ENCODE data around the gene UNC45A. TPM values are rescaled to one million over a fixed set of nuclear protein-coding genes. Genes with fewer than 3 reads are reported as not detected.
"Not testable (repeated sequence)": the region's sequence is repeated elsewhere in the genome, so short reads cannot be mapped to it uniquely, and the experiment has no call there.

Gene UNC45A
- total and polyA plus RNA-seq, 10 donors = 32.2 to 59.5 (median 42.3) TPM

- Histone ChIP-seq H3K4me1 (peaks cover 0 to 46% (median 10%) of the 10 kb centered on the region in 6 donors), H3K36me3 (peaks cover 7 to 96% (median 81%) of the 10 kb centered on the region in 6 donors), H3K4me3 (no peak overlapping the region), H3K9me3 (no peaks in the 10 kb centered on the region), H3K27me3 (replicated peaks in 1 of 7) (no peaks in the 10 kb centered on the region), H3K27ac (no peak overlapping the region)
- 93 to 98% (median 95%) methylated on average over 6 of the region's 6 CpGs for WGBS, 5 donors
- intact Hi-C loops (cut with DNase I; ENCODE audit: low total_unique reads) = no loop called here
- peak; percentile 20 for DNase-seq
- no peak for TF ChIP-seq POLR2AphosphoS5 (IDR thresholded peaks at IDR 0.05)
- TF ChIP-seq, protein P1, sequence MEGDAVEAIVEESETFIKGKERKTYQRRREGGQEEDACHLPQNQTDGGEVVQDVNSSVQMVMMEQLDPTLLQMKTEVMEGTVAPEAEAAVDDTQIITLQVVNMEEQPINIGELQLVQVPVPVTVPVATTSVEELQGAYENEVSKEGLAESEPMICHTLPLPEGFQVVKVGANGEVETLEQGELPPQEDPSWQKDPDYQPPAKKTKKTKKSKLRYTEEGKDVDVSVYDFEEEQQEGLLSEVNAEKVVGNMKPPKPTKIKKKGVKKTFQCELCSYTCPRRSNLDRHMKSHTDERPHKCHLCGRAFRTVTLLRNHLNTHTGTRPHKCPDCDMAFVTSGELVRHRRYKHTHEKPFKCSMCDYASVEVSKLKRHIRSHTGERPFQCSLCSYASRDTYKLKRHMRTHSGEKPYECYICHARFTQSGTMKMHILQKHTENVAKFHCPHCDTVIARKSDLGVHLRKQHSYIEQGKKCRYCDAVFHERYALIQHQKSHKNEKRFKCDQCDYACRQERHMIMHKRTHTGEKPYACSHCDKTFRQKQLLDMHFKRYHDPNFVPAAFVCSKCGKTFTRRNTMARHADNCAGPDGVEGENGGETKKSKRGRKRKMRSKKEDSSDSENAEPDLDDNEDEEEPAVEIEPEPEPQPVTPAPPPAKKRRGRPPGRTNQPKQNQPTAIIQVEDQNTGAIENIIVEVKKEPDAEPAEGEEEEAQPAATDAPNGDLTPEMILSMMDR (IDR thresholded peaks at IDR 0.05 in 8 of 11, conservative IDR thresholded peaks at IDR 0.05 in 3 of 11) = no peak
- no peak for TF ChIP-seq POLR2A (IDR thresholded peaks at IDR 0.05)
Observed at GRCh38 chr15:90918835-90919234, 16.2 kb upstream of the UNC45A start.

- TF ChIP-seq, protein P1 (IDR thresholded peaks at IDR 0.05 in 8 of 11, conservative IDR thresholded peaks at IDR 0.05 in 3 of 11) = no peak
- TF ChIP-seq POLR2AphosphoS5 (IDR thresholded peaks at IDR 0.05) = no peak
- TF ChIP-seq POLR2A (IDR thresholded peaks at IDR 0.05) = no peak
- Histone ChIP-seq H3K9me3 (no peaks in the 10 kb centered on the region), H3K4me1 (peaks cover 0 to 15% (median 0%) of the 10 kb centered on the region in 6 donors), H3K36me3 (peaks cover 6 to 76% (median 51%) of the 10 kb centered on the region in 6 donors), H3K27ac (no peak overlapping the region), H3K27me3 (replicated peaks in 1 of 7) (no peaks in the 10 kb centered on the region), H3K4me3 (no peak overlapping the region)
- 86 to 94% (median 87%) methylated on average over 4 of the region's 4 CpGs for WGBS, 5 donors
- intact Hi-C loops (cut with DNase I; ENCODE audit: low total_unique reads) = no loop called here
- no peak for DNase-seq
Observed at GRCh38 chr15:90921887-90922286, 13.2 kb upstream of the UNC45A start.

GRCh38 chr15:90922712-90923322 lies 12.3 kb upstream of the UNC45A start:
- H3K4me1 ChIP-seq; DNase-seq; H3K27me3 ChIP-seq (replicated peaks in 1 of 7); intact Hi-C loops (cut with DNase I; ENCODE audit: low total_unique reads); H3K4me3 ChIP-seq; H3K9me3 ChIP-seq: not testable (repeated sequence)
- WGBS, 5 donors = 86 to 94% (median 89%) methylated on average over 7 of the region's 7 CpGs
- peaks cover 6 to 67% (median 42%) of the 10 kb centered on the region in 6 donors for H3K36me3 ChIP-seq
- H3K27ac ChIP-seq = peak overlapping the region in 1 of 8 donors; percentile 16

- WGBS, 5 donors = 71 to 81% (median 77%) methylated on average over 5 of the region's 5 CpGs
- Histone ChIP-seq H3K27me3 (replicated peaks in 1 of 7) (no peaks in the 10 kb centered on the region), H3K4me3 (no peak overlapping the region), H3K4me1 (peaks cover 0 to 21% (median 13%) of the 10 kb centered on the region in 6 donors), H3K9me3 (no peaks in the 10 kb centered on the region), H3K27ac (peak overlapping the region in 1 of 8 donors; percentile 48), H3K36me3 (peaks cover 0 to 52% (median 27%) of the 10 kb centered on the region in 6 donors)
- DNase-seq = no peak
- intact Hi-C loops (cut with DNase I; ENCODE audit: low total_unique reads) = no loop called here
- TF ChIP-seq POLR2AphosphoS5 (IDR thresholded peaks at IDR 0.05) (no peak), POLR2A (IDR thresholded peaks at IDR 0.05) (no peak)
- TF ChIP-seq, protein P1 (IDR thresholded peaks at IDR 0.05 in 8 of 11, conservative IDR thresholded peaks at IDR 0.05 in 3 of 11) = no peak
Observed at GRCh38 chr15:90924375-90924774, 10.7 kb upstream of the UNC45A start.

- 92 to 96% (median 94%) methylated on average over 10 of the region's 10 CpGs for WGBS, 5 donors
- peaks cover 14 to 45% (median 35%) of the 10 kb centered on the region in 6 donors for H3K4me1 ChIP-seq
- H3K4me3 ChIP-seq; intact Hi-C loops (cut with DNase I; ENCODE audit: low total_unique reads); H3K27me3 ChIP-seq (replicated peaks in 1 of 7); DNase-seq; H3K9me3 ChIP-seq: not testable (repeated sequence)
- H3K36me3 ChIP-seq = peaks cover 0 to 28% (median 3%) of the 10 kb centered on the region in 6 donors
- peak overlapping the region in 1 of 8 donors; percentile 99 for H3K27ac ChIP-seq
Observed at GRCh38 chr15:90926766-90927165, 8.3 kb upstream of the UNC45A start.
